ENCODE results near the gene LRRC9. TPM values are rescaled to one million over a fixed set of nuclear protein-coding genes. Genes with fewer than 3 reads are reported as not detected.

LRRC9 gene
- total RNA-seq, 1 donor from 2014 or later: not detected

DNA sequence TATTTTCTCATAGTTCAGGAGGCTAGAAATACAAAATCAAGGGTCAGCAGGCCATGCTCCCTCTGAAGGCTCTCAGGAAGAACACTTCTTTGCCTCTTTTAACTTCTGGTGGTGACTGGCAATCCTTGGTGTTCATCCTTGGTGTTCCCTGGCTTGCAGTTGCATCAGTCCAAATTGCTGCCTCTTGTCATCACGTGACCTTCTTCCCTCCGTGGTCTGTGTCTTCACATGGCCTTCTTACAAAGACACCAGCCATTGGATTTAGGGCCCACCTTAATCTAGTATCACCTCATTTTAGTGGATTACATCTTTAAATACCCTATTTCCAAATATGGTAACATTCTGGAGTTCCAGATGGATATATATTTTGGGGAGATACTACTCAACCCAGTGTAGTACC lies 7.5 kb upstream of the LRRC9 start:
- Histone ChIP-seq H3K4me1 (no peaks in the 10 kb centered on the region), H3K27ac (no peak overlapping the region), H3K4me3 (no peak overlapping the region), H3K9me3 (no peaks in the 10 kb centered on the region), H3K36me3 (no peaks in the 10 kb centered on the region), H3K27me3 (ENCODE audit: low read depth) (no peaks in the 10 kb centered on the region)
- no peak for DNase-seq
- no peak for ATAC-seq
- intact Hi-C loops (cut with DNase I): no loop called here
- TF ChIP-seq, protein P1, sequence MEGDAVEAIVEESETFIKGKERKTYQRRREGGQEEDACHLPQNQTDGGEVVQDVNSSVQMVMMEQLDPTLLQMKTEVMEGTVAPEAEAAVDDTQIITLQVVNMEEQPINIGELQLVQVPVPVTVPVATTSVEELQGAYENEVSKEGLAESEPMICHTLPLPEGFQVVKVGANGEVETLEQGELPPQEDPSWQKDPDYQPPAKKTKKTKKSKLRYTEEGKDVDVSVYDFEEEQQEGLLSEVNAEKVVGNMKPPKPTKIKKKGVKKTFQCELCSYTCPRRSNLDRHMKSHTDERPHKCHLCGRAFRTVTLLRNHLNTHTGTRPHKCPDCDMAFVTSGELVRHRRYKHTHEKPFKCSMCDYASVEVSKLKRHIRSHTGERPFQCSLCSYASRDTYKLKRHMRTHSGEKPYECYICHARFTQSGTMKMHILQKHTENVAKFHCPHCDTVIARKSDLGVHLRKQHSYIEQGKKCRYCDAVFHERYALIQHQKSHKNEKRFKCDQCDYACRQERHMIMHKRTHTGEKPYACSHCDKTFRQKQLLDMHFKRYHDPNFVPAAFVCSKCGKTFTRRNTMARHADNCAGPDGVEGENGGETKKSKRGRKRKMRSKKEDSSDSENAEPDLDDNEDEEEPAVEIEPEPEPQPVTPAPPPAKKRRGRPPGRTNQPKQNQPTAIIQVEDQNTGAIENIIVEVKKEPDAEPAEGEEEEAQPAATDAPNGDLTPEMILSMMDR (IDR thresholded peaks at IDR 0.05): no peak

DNA sequence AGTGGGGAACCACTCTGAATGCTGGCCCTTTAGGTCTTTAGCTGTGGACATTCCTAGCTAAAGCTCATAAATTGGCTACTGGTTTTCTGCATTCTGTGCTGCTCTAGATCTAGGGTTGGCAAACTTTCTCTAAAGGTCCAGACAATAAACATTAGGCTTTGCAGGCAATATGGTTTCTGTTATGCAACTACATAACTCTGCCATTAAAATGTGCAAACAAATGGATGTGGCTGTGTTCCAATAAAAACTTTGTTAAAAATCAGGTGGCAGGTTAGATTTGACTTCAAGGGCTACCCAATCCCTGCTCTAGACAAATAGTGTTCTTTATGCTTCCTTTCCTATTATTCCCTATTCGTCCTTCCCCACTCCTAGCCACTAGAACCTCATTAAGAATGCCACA lies 6.8 kb upstream of the LRRC9 start:
- Histone ChIP-seq H3K27me3 (ENCODE audit: low read depth) (peaks cover under 1% of the 10 kb centered on the region), H3K9me3 (no peaks in the 10 kb centered on the region), H3K4me3 (no peak overlapping the region), H3K36me3 (no peaks in the 10 kb centered on the region), H3K27ac (no peak overlapping the region), H3K4me1 (no peaks in the 10 kb centered on the region)
- intact Hi-C loops (cut with DNase I): no loop called here
- ATAC-seq: no peak
- DNase-seq: no peak
- TF ChIP-seq, protein P1 (IDR thresholded peaks at IDR 0.05): no peak

DNA sequence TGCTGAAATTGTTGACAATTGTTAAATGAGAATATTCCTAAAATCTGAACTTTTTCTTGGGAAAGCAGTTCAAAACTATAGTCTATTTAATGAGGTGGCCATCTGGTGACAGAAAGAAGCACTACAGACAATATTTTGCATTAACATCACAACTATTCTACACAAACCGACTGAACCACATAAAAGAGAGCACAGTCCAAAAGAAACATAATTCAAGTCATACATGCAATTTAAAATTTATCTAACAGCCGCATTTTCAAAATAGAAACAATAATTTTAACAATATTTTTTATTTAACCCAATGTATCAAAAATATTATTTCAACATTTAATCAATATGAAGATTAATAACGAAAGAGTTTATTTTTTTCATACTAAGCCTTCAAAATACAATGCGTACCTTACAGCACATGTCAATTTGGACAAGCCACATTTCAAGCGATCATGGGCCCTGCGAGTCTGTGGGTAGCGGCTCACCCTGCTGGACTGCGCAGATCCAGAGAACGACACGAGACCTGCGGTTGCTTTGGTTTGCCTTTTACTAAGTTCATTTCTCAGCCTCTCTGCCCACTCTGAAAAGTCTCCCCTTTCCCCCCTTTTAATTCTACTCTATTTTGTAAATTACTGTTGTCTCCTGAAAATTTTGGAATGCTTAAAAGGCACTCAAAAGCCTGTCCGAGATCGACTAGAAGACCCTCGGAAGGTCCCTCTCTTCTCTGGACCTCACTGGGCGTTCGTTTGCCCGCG lies 947 bp upstream of the LRRC9 start:
- DNase-seq (peak; percentile 49), ATAC-seq (peak; percentile 67 to 77)
- no peaks in the 10 kb centered on the region for H3K36me3 ChIP-seq
- TF ChIP-seq, protein P1 (IDR thresholded peaks at IDR 0.05): peak; percentile 36
- peaks cover 20% of the 10 kb centered on the region for H3K27me3 ChIP-seq (ENCODE audit: low read depth)
- H3K27ac ChIP-seq: no peak overlapping the region
- no peaks in the 10 kb centered on the region for H3K9me3 ChIP-seq
- intact Hi-C loops (cut with DNase I): no loop called here
- peak overlapping the region; percentile 47 for H3K4me3 ChIP-seq
- H3K4me1 ChIP-seq: peaks cover 15% of the 10 kb centered on the region

DNA sequence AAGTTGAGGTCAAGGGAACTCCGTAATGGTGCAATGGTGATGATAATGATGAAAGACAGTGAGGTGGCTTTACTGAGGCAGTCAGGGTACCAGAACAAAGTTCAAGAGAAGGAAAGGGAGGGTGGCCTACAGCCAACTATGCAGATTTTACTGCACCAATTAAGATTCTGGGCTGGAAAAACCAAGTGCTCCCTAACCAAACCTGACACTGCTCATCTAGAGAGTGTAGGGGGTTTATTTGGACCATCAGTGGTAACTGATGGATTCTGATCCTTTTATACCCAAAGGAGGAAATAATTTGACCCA lies 387 bp downstream of the LRRC9 start:
- Histone ChIP-seq H3K9me3 (no peaks in the 10 kb centered on the region), H3K4me3 (no peak overlapping the region), H3K27me3 (ENCODE audit: low read depth) (peaks cover 20% of the 10 kb centered on the region), H3K4me1 (peaks cover 15% of the 10 kb centered on the region), H3K27ac (no peak overlapping the region), H3K36me3 (no peaks in the 10 kb centered on the region)
- TF ChIP-seq, protein P1 (IDR thresholded peaks at IDR 0.05): no peak
- DNase-seq (no peak), ATAC-seq (no peak)
- intact Hi-C loops (cut with DNase I): no loop called here

DNA sequence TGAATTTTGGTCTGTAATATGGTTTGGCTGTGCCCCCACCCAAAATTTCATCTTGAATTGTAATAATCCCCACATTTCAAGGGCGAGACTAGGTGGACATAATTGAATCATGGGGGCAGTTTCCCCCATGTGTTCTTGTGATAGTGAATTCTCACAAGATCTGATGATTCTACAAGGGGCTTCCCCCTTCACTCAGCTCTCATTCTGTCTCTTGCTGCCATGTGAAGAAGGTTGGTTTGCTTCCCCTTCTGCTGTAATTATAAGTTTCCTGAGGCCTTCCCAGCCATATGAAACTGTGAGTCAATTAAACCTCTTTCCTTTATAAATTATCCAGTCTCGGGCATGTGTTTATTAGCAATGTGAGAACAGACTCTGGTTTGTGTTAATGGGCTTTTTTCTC lies 5.9 kb downstream of the LRRC9 start:
- DNase-seq (no peak), ATAC-seq (no peak)
- Histone ChIP-seq H3K4me1 (no peaks in the 10 kb centered on the region), H3K36me3 (no peaks in the 10 kb centered on the region), H3K27me3 (ENCODE audit: low read depth) (no peaks in the 10 kb centered on the region), H3K9me3 (no peaks in the 10 kb centered on the region), H3K4me3 (no peak overlapping the region), H3K27ac (no peak overlapping the region)
- TF ChIP-seq, protein P1 (IDR thresholded peaks at IDR 0.05): no peak
- intact Hi-C loops (cut with DNase I): no loop called here

Data from lower lobe of right lung (tissue), 2 donors.